SK-N-DZ (cell line): ENCODE data around the gene TSC22D2.
"Not testable (repeated sequence)": the region's sequence is repeated elsewhere in the genome, so short reads cannot be mapped to it uniquely, and the experiment has no call there.

Experiments used
- DNase-seq: peaks from one replicate; pipeline ENCODE4 v3.0.0-alpha.2; 2015; ENCODE audit warnings: low spot score

Gene TSC22D2

DNA sequence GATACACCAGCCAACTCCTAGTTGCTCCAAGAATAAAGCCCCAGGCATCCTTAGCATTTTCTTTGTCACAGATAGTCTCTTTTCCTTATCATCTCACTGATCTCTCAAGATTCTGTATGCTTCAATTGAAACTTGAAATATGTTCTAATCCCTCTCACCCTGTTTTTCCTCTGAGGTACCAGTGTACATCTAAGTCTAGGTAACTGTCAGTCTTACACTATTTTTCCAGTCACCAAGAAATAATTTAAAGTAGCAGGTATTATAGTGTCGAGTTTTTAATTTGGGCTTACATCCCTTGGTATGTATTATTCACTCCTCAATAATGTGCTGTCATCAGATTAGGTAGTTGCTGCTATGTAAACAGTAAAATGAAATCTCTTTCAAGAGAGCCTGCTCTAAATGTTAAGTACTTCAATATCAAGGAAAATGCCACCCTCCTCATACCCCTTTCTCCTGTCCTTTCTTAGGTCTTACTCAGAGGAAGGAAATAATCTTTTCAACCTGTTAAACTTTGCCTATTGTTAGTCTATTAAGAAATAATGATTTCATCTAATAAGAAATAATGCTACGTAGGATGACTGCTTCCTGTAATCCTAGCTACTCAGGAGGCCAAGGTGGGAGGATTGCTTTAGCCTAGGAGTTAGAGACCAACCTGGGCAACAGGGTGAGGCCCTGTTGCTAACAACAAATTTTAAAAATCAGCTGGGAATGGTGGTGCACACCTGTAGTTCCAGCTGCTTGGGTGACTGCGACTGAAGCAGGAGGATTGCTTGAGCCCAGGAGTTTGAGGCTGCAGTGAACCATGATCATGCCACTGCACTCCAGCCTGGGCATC is 39.8 kb downstream of the TSC22D2 start:
- DNase-seq, result no peak

DNA sequence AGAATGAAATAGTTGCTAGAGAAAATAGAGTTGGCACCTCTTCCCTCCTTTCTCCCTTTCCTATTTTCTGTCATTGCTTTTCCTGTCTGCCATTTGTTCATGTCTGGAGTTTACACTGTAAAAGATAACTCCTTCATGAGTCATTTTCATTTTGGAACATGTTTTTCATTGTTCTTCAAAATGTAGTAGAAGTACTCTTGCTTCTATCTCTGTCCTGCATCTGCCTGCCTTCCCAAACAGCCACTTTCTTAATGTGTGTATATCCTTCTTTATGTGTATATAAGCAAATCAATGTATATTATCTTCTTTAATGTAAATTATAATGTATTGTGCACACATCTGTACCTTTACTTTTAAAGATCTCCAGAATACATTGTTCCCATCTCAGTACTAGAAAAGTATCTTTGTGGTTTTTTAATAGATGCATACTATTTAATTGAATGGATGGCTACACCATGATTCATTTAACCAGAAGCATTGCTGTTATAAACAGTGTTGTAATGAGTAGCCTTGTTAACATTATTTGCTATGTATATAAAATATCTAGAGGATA is 41.1 kb downstream of the TSC22D2 start:
- DNase-seq, result no peak

DNA sequence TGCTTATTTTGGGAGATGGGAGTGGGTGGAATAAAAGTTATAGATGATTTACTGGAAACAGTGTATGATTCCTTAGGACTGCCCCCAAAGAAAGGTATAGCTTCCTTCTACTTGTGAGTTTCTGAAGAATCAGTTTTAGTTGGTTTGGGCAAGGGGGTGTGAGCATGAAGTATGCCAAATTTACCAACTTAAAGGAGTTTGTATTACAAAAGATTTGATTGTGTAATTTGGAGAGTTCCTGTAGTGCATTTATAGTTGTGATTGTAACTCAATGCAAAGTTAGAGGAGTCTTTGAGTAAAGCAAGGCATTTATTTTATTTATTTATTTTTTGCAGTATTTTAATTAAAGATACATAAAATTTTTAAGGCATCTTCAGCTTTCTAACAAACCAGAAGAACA is 42.8 kb downstream of the TSC22D2 start:
- DNase-seq, result no peak

GRCh38 chr3:150451329-150452048 is 43.4 kb downstream of the TSC22D2 start:
- no peak for DNase-seq

- DNase-seq, result no peak
These were observed 45.3 kb downstream of the TSC22D2 start for GRCh38 chr3:150453353-150453752.

GRCh38 chr3:150454085-150454484 is 46.0 kb downstream of the TSC22D2 start:
- DNase-seq, result no peak

DNA sequence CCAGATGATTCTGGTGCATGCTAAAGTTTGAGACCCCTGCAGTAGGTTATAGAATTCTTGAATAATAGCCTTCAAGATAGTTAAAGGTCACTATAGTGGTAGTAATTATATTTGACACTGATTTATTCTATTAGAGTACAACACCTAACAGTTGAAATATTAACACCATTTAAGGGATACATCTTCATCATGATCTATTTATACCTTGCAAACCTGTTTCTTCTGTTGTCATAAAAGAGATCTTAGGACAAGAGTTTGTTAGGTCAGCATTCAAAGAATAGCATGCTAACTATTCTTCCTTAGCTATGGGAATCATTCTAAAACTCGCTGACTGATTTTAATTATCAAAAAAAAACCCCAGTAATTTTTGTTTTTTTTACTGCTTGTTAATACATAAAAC is 46.5 kb downstream of the TSC22D2 start:
- DNase-seq, result no peak

- no peak for DNase-seq
These were observed 47.2 kb downstream of the TSC22D2 start for GRCh38 chr3:150455341-150455740.

DNA sequence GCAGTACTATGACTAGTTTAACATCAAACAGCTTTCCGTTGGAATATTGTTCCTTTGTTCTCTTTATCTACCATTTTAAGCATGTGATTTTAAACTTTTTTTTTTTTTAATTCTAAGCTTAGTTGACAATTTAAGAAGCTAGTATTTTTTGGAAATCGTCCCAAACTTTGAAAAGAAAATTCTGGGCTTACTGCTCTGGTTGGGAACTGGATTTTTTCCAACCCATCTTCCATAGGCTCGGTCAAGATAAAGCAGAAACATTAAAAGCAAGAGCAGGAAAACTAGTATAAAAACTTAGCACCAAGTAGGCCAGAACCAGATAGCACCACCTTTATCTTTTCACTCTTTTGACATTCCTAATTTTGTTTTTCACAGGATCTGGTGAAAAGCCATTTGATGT is 49.9 kb downstream of the TSC22D2 start:
- DNase-seq, result no peak

- DNase-seq, result no peak
These were observed 52.4 kb downstream of the TSC22D2 start for GRCh38 chr3:150460484-150460883.

GRCh38 chr3:150461399-150461798 is 53.3 kb downstream of the TSC22D2 start:
- DNase-seq, result no peak

DNA sequence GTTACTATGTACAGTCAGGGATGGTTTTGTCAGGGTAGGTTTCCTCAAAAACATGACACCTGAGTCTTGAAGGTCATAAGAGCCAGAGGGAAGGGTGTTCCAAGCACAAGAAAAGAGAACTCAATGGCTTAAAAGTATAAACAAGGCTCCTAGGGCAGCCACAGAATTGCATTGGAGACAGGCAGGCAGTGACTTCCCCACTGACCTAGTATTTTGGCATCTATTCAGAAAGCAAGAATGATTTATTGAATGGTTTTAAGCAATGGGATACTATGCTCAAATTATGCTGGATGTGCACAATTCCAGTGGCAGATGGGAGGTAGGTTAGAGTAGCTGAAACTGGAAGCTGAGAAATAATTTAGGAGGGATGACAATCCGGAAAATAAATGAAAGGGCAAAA is 54.0 kb downstream of the TSC22D2 start:
- DNase-seq, result no peak

GRCh38 chr3:150464684-150465083 is 56.6 kb downstream of the TSC22D2 start:
- no peak for DNase-seq

DNA sequence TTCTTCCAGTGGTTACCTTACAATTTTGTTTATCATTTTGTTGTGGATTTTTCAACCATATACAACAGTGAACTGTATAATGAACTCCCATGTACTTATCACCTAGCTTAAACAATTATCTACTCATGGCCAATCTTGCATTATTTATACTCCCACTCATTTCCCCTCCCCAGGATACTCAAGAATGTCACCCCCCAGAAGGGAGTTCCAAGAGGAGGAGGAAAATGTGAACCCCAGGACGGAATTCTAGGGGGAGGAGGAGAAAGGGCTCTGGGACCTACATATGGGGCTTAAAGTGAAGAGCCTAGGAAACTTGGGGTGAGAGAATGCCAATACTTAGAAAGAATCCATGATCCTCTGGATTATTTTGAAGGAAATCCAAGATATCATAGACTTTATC is 59.3 kb downstream of the TSC22D2 start:
- DNase-seq, result no peak

DNA sequence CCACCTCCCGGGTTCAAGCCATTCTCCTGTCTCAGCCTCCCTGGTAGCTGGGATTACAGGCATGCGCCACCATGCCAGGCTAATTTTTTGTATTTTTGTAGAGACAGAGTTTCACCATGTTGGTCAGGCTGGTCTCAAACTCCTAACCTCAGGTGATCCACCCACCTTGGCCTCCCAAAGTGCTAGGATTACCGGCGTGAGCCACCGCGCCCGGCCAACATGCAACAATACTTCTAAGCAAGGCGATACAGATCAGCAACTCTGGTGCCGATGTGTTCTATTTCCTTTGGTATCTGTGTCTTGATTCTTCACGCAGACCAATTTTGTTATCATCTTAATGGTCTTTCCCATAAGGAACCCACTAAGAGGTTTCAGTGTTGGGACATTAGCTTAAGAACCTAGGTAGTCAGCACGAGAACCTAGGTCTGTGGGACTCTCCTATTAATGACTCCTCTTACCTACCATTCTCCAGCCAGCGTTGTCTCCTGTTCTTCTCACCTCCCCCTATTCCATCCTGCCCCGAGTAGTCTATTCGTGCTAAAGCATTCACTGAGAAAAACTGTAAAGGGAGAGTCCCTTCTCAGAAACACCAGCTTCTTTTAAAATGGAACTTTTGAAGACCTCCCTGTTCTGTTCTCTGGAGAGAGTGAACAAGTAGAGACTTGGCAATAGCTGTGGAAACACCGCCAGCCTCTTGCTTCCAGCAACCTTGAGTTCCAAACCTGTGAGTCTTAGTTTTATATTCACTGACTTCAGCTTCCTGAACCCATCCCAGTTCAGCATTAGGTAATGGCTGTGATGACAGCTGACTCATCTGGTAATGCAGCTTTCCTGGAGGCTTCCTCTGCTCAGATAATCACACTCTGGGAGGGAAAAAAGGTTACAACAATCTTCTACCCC is 61.2 kb downstream of the TSC22D2 start:
- no peak for DNase-seq

GRCh38 chr3:150469931-150470740 is 62.0 kb downstream of the TSC22D2 start:
- no peak for DNase-seq

DNA sequence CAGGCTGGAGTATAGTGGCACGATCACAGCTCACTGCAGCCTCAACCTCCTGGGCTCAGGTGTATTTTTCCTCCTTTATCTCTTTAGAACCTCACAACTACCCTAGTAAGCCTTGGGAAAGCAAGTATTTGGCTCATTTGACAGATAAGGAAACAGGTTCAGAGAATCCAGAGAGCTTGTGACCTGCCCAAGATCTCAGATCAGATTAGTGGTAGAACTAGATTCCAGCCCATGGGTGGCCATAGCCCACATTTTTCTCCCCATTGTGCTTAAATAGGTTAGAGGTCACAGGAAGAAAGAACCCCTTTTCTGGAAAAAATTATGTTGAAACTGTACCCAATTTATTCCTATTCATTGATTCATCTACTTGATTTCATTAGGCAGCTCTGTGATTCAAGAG is 64.3 kb downstream of the TSC22D2 start:
- DNase-seq, result no peak

- not testable (repeated sequence) for DNase-seq
These were observed 65.1 kb downstream of the TSC22D2 start for GRCh38 chr3:150473161-150473560.

- DNase-seq, result no peak
These were observed 71.3 kb downstream of the TSC22D2 start for GRCh38 chr3:150479370-150479769.

DNA sequence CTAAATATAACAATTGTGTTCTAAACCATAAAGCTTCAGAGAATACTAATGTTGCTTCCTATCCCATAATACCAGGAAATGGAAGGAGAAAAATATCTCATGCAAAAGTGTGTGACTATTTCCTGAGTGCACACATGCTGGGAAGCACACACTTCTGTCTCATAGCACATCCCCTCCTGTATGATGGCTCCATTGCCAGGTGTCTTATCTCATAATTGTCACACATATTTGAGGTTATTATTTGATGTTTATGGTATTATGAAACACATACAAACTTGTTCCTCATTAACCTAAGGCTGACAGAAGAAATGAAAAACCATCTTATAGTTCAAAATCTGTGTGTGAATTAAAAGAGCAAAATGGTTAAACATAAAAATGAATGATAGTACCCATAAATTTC is 72.8 kb downstream of the TSC22D2 start:
- DNase-seq, result no peak

GRCh38 chr3:150483226-150483625 is 75.1 kb downstream of the TSC22D2 start:
- no peak for DNase-seq
